GM12892 (cell line): ENCODE measurements around the gene MFSD12.

Experiments
- POLR2A ChIP-seq: IDR thresholded peaks from 2 replicates; pipeline ENCODE4 v1.6.1; 2011; ENCODE audit warnings: low read depth, low read length, control low read depth
- POLR2AphosphoS5 ChIP-seq: IDR thresholded peaks from 2 replicates; pipeline ENCODE4 v1.6.1; 2011; ENCODE audit warnings: low read depth, low read length, control low read depth
- TAF1 ChIP-seq: IDR thresholded peaks from 2 replicates; pipeline ENCODE4 v1.6.1; 2011; ENCODE audit warnings: low read depth, mild to moderate bottlenecking, control low read depth, low read length, borderline replicate concordance

DNA sequence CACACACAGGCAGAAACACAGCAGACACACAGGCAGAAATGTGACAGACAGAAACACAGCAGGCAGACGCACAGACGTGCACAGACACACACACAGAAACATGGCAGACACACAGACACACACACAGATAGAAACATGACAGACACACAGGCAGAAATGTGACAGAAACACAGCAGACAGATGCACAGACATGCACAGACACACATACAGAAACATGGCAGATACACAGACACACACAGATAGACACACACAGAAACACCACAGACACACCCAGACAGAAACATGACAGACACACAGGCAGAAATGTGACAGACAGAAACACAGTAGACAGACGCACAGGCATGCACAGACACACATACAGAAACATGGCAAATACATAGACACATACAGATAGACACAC, 48.0 kb upstream of the MFSD12 start:
- TF ChIP-seq POLR2A, result no peak
- no peak for TF ChIP-seq POLR2AphosphoS5
- no peak for TF ChIP-seq TAF1
